Right lobe of liver (tissue), 4 donors: ENCODE measurements around the gene OR13A1.

Source experiments
- POLR2A ChIP-seq: fragments of 450-650 bp; IDR thresholded peaks from one replicate; pipeline ENCODE4 v1.6.1; 2017; ENCODE audit warnings: antibody characterized with exemption, mild to moderate bottlenecking
- TF ChIP-seq, protein P1 (sequence below), 4 donors: fragments of 200-600 bp in 3 of 4; fragments of 450-650 bp in 1 of 4; IDR thresholded peaks; one replicate each; pipeline versions ENCODE4 v1.5.1 to v1.8.0; 2016 to 2022; ENCODE audit warnings: antibody characterized with exemption in 4 of 4, mild to moderate bottlenecking in 2 of 4
- donor health status: DM: no; HTN: no; CAD: no.
- donor health status: DM: no; HTN: no; CAD: no.
- donor health status: DM: no; HTN: yes; CAD: no.

DNA sequence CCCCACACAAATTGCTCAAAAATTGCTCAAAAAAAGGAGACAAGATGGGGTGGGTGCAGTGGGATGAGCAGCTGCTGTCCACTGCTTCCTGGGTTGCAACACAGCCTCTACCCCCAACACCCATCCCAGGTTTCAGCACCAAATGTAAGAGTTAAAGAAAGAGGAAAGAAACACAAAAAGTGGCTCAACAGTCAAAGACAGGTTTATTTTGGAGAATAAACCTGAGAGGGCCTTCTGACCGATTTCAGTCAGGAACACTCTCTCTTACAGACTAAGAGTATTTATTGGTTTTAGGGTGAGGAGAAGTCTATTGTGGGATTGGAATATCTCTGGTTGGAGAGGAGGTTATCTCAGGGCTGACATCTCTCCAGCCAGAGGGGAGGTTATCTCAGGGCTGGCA, 28.4 kb downstream of the OR13A1 start:
- TF ChIP-seq, protein P1, sequence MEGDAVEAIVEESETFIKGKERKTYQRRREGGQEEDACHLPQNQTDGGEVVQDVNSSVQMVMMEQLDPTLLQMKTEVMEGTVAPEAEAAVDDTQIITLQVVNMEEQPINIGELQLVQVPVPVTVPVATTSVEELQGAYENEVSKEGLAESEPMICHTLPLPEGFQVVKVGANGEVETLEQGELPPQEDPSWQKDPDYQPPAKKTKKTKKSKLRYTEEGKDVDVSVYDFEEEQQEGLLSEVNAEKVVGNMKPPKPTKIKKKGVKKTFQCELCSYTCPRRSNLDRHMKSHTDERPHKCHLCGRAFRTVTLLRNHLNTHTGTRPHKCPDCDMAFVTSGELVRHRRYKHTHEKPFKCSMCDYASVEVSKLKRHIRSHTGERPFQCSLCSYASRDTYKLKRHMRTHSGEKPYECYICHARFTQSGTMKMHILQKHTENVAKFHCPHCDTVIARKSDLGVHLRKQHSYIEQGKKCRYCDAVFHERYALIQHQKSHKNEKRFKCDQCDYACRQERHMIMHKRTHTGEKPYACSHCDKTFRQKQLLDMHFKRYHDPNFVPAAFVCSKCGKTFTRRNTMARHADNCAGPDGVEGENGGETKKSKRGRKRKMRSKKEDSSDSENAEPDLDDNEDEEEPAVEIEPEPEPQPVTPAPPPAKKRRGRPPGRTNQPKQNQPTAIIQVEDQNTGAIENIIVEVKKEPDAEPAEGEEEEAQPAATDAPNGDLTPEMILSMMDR (IDR thresholded peaks at IDR 0.05) = no peak
- no peak for TF ChIP-seq POLR2A
